T-helper 2 cell treated with Interferon-gamma antibody and Interleukin-4, amounts not matched to agents 100 ng/mL and 5 ng/mL, for 36 hours (primary cell): ENCODE measurements around the gene CAMK2N1. TPM values are rescaled to one million over a fixed set of nuclear protein-coding genes. Genes with fewer than 3 reads are reported as not detected.

Source experiments
- intact Hi-C: fragments of 100-400 bp; cut with micrococcal nuclease; formaldehyde crosslinking; loops from one replicate; pipeline ENCODE4 v1.15.1; 2023
- total RNA-seq: library from RNA; stranded (reverse); gene quantifications from 2 replicates; pipeline ENCODE4 v1.2.3, GENCODE V29; 2022

Gene CAMK2N1
- total RNA-seq, 1 donor from 2014 or later, result 0.50 TPM

DNA sequence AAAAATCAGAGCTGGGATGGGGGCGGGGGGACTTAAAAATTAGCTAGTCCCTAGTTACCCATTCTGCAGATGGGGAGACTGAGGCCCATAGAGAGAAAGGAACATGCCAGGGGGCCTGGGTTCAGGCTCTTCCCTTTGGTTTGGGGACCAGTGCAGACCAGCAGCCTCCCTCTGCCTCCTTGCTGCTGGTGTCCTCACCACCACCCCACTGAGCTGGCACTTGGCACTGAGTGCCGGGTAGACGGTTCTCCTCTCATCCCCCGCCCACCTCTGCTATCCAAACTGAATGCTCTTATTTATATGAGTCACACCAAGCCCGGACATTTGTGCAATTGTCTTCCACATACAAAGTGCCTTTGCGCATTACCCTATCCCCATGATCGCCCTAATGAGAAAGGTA, 39.2 kb downstream of the CAMK2N1 start:
- intact Hi-C loops, result no loop called here

DNA sequence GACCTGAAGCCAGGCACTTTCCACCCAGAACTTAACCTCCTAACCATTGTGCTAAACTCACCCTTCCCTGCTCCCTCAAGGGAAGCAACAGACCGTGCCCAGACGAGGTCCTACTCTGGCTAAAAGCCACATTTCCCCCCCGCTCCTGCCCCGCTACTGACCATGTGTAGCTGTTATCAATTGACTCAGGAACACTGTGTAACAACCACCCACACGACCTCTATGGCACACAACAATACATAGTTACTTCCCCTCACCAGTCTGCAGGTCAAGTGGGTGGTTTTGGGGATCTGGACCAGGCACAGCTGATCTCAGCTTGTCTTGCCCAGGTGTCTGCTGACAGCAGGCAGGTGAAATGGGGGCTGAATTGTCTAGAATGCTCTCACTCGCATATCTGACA, 40.1 kb downstream of the CAMK2N1 start:
- intact Hi-C loops, result no loop called here

DNA sequence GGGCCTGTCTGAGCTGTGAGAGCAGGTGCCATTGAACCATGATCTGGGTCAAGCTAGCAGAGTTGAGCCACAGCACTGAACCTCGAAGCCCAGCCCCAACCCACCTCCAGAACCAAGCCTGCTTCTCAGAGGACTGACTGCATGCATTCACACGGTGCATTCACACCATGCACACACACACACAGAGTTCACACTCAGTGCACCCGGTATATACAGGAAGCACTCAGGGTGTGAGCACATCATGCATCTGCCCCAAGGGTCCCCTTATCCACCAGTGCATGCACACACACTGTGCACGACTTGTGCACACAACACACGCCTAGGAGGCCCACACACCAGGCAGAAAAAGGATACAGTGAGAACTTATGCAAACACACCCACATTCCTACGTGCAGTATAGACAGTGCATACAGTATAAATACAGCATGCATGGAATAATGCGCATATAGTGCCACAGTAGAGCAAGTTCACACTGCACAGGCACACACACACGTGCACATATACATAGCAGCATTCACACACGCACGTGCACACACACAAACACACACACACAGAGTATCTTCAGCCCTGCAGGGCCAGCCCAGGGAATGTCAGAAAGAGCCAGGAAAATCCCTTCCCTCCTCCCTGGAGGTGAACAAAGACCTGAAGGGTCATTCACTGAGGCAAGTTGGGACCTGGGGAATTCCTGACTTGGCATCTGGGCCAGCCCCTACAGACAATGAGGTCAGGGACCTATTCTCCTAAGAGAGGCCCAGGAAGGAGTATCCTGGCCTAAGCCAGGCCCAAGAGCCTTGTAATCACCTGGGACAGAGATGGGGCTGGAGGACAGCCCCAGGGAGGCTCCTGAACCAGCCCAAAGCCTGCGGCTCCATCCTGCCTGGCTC, 42.1 kb downstream of the CAMK2N1 start:
- intact Hi-C loops, result no loop called here

DNA sequence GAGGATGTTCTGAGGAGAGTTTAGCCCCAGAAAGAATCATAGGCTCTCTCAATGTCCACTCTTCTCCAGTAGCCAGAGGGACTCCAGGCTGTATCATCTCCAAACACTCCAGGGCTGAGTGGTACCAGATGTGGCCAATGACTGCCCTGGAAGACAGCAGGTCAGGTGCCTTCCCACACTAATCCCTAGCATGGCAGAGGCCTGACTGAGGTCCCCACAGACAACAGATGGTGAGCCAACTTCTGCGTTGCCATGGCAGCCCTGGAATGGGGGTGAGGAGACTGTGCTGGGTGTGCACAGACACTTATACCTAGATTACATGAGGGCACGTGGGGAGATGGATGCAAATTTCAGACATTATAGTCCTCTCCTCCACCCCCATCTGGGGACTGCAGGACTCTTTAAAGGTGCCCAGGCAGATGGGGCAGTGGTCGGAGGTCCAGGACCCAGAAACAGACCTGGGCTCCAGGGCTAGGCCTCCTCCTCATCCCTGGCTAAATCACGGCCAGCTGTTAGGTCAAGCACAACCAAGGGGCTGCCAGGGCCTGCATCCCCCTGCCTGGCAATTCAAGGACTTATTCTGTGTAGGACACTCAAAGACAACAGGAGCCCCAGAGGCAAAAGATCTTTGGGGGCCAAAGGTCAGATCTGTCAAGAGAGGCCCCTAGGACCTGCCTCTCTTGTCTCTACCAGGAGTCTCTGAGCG, 42.9 kb downstream of the CAMK2N1 start:
- intact Hi-C loops, result no loop called here

DNA sequence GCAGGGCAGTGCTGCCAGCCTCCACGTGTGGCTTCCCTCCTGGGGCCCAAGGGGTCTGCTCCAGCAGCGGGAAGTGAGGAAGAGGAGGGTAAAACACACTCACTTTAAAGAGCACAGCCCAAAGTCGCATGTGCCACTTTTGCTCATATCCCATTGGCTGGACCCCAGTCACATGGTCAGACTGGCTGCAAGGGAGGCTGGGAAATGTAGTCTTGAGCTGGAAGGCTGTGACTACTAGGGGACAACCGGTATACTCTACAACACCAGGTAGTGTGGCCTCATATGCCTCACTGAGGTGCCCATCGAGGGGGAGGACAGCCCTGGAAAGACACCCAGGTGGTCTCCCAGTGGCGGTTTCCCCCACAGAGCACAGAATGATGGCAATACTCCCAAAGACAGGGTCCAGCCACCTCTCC, 45.2 kb downstream of the CAMK2N1 start:
- intact Hi-C loops, result no loop called here

DNA sequence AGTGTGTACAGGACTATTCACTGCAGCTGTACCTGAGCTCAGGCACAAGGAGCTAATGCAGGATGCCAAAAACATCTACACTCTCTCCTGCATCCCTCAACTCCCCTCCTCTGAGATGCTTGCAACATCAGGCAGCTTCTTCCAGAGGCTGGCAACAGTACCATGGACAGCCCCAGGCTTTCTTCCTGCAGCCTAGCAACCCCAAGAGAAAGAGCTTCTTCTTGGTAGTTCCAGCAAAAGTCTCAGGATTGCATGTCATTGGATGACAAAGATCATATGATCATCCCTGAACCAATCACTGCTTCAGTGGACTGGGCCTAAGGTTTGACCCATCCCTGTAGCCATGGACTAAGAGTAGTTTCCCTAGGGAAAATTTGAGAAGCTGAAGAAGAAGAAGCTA, 46.7 kb downstream of the CAMK2N1 start:
- intact Hi-C loops, result no loop called here

DNA sequence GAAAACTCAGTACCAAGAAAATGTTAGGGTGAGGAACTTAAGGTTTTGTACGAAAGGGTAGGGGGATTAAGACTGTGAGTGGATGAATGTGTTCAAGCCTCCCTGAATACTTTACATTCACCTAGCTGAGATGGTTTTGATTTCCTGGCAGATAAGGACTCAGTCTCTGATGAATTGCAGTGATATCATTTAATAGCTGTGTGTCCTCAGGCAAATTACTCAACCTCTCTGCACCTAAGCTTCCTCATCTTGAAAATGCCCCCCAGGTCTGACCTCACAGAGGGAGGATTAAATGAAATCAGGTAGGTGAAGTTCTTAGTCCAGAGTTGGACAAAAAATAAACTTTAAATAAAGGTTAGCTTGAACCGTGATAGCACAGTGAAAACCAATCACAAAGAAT, 48.4 kb downstream of the CAMK2N1 start:
- intact Hi-C loops, result no loop called here

DNA sequence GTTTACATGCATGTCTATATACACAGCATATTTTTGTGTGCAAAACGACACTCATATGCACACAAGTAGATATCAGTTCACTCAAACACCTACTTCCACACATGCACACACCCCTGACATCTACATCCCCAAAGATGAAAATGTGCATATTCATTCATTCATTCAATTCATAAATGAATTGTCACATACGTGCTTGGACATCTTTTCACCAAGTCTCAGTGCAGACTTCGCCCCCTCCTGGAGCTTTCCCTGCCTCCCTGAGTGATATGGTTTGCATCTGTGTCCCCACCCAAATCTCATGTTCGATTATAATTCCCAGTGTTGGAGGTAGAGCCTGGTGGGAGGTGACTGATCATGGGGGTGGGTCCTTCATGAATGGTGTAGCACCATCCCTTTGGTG, 53.1 kb downstream of the CAMK2N1 start:
- intact Hi-C loops, result no loop called here

Other genes with a start within 250 kb of the CAMK2N1 start
- not detected in 2 replicates for gene VWA5B1, start 195.3 kb downstream of the CAMK2N1 start, total RNA-seq
- gene MUL1, start 21.9 kb upstream of the CAMK2N1 start, total RNA-seq, result 17.8 and 17.9 TPM in 2 replicates
- not detected in 2 replicates for gene FAM43B, start 66.4 kb upstream of the CAMK2N1 start, total RNA-seq
- not detected in 2 replicates for gene CDA, start 102.9 kb upstream of the CAMK2N1 start, total RNA-seq
- gene PINK1, start 147.2 kb upstream of the CAMK2N1 start, total RNA-seq, result 3.6 and 3.8 TPM in 2 replicates
- 181 and 198 TPM in 2 replicates for gene DDOST, start 175.2 kb upstream of the CAMK2N1 start, total RNA-seq
- not detected in 2 replicates for gene KIF17, start 231.8 kb upstream of the CAMK2N1 start, total RNA-seq
- 0.07 TPM in 1 of 2 replicates, not detected in the other for gene SH2D5, start 246.5 kb upstream of the CAMK2N1 start, total RNA-seq